ENCODE results near the gene SETD3.

SETD3 gene

GRCh38 chr14:99388286-99388685, 92.4 kb downstream of the SETD3 start:
- no peak overlapping the region for H2AK5ac ChIP-seq (ENCODE audit: low read depth, low read length)
- no peak overlapping the region for H3K9ac ChIP-seq (ENCODE audit: low read depth, low read length, poor library complexity)
- no peak overlapping the region for H4K91ac ChIP-seq (ENCODE audit: low read depth, low read length, poor library complexity)
- DNase-seq (ENCODE audit: low spot score) = no peak
- H2BK15ac ChIP-seq (ENCODE audit: low read length) = no peak overlapping the region
- H2BK5ac ChIP-seq (ENCODE audit: low read length) = no peak overlapping the region
- no peak overlapping the region for H3K14ac ChIP-seq (ENCODE audit: low read length)
- no peak overlapping the region for H3K18ac ChIP-seq (ENCODE audit: low read length)
- H3K79me1 ChIP-seq (ENCODE audit: low read depth, low read length) = no peaks in the 10 kb centered on the region
- H2BK12ac ChIP-seq (ENCODE audit: low read length) = no peak overlapping the region
- no peak overlapping the region for H3K4ac ChIP-seq (ENCODE audit: low read length)
- no peak overlapping the region for H3K4me2 ChIP-seq (ENCODE audit: insufficient read depth, low read length, poor library complexity, severe bottlenecking)
- no CpG with 5 or more reads among the region's 12 CpGs for WGBS, 2 donors (ENCODE audit: extremely low coverage in 2 of 2, insufficient read length in 2 of 2, insufficient replicate concordance in 1 of 2)
- H3K27me3 ChIP-seq (ENCODE audit: control insufficient read depth in 3 of 3, insufficient read depth in 3 of 3, low read depth in 1 of 3, low read length in 3 of 3) = no peaks in the 10 kb centered on the region
- no peak overlapping the region for H2AFZ ChIP-seq (ENCODE audit: low read length)
- H3K9me3 ChIP-seq (replicated peaks in 1 of 2; ENCODE audit: control insufficient read depth in 2 of 2, insufficient read depth in 1 of 2, low read depth in 1 of 2, low read length in 2 of 2) = peaks cover 4 to 10% of the 10 kb centered on the region in 2 donors
- H3K23ac ChIP-seq (ENCODE audit: low read depth, low read length, poor library complexity) = no peak overlapping the region
- no peak overlapping the region for H3K27ac ChIP-seq (replicated peaks; ENCODE audit: low read length)
- H3K36me3 ChIP-seq (replicated peaks in 1 of 2; ENCODE audit: control insufficient read depth in 2 of 2, insufficient read depth in 2 of 2, low read length in 2 of 2) = no peaks in the 10 kb centered on the region
- peaks cover 5% of the 10 kb centered on the region in 2 donors for H3K4me1 ChIP-seq (ENCODE audit: control insufficient read depth in 2 of 2, insufficient read depth in 1 of 2, low read depth in 1 of 2, low read length in 2 of 2)
- no peak overlapping the region for H4K8ac ChIP-seq (ENCODE audit: low read depth, low read length)
- H2BK120ac ChIP-seq (ENCODE audit: low read depth, low read length) = no peak overlapping the region
- H3K4me3 ChIP-seq (ENCODE audit: low read length in 2 of 2) = no peak overlapping the region

GRCh38 chr14:99387880-99388279, 92.8 kb downstream of the SETD3 start:
- Histone ChIP-seq H3K27me3 (ENCODE audit: control insufficient read depth in 3 of 3, insufficient read depth in 3 of 3, low read depth in 1 of 3, low read length in 3 of 3) (no peaks in the 10 kb centered on the region), H4K8ac (ENCODE audit: low read depth, low read length) (no peak overlapping the region), H3K36me3 (replicated peaks in 1 of 2; ENCODE audit: control insufficient read depth in 2 of 2, insufficient read depth in 2 of 2, low read length in 2 of 2) (no peaks in the 10 kb centered on the region), H3K27ac (replicated peaks; ENCODE audit: low read length) (no peak overlapping the region), H3K4ac (ENCODE audit: low read length) (no peak overlapping the region), H3K14ac (ENCODE audit: low read length) (no peak overlapping the region), H2AFZ (ENCODE audit: low read length) (no peak overlapping the region), H3K23ac (ENCODE audit: low read depth, low read length, poor library complexity) (no peak overlapping the region), H4K91ac (ENCODE audit: low read depth, low read length, poor library complexity) (no peak overlapping the region), H2BK12ac (ENCODE audit: low read length) (no peak overlapping the region), H3K4me3 (ENCODE audit: low read length in 2 of 2) (no peak overlapping the region), H3K4me2 (ENCODE audit: insufficient read depth, low read length, poor library complexity, severe bottlenecking) (no peak overlapping the region), H3K4me1 (ENCODE audit: control insufficient read depth in 2 of 2, insufficient read depth in 1 of 2, low read depth in 1 of 2, low read length in 2 of 2) (peaks cover 5% of the 10 kb centered on the region in 2 donors), H2BK120ac (ENCODE audit: low read depth, low read length) (no peak overlapping the region), H3K18ac (ENCODE audit: low read length) (no peak overlapping the region), H3K79me1 (ENCODE audit: low read depth, low read length) (no peaks in the 10 kb centered on the region), H3K9me3 (replicated peaks in 1 of 2; ENCODE audit: control insufficient read depth in 2 of 2, insufficient read depth in 1 of 2, low read depth in 1 of 2, low read length in 2 of 2) (peaks cover 4 to 10% of the 10 kb centered on the region in 2 donors), H3K9ac (ENCODE audit: low read depth, low read length, poor library complexity) (no peak overlapping the region), H2AK5ac (ENCODE audit: low read depth, low read length) (no peak overlapping the region), H2BK15ac (ENCODE audit: low read length) (no peak overlapping the region), H2BK5ac (ENCODE audit: low read length) (no peak overlapping the region)
- no CpG with 5 or more reads among the region's 5 CpGs for WGBS, 2 donors (ENCODE audit: extremely low coverage in 2 of 2, insufficient read length in 2 of 2, insufficient replicate concordance in 1 of 2)
- DNase-seq (ENCODE audit: low spot score) = no peak

GRCh38 chr14:99384450-99385417, 95.9 kb downstream of the SETD3 start:
- no peaks in the 10 kb centered on the region for H3K79me1 ChIP-seq (ENCODE audit: low read depth, low read length)
- no peak overlapping the region for H3K4me3 ChIP-seq (ENCODE audit: low read length in 2 of 2)

More at GRCh38 chr14:99384450-99385417, 95.9 kb downstream of the SETD3 start:
- H3K4ac ChIP-seq (ENCODE audit: low read length) = no peak overlapping the region
- H3K4me2 ChIP-seq (ENCODE audit: insufficient read depth, low read length, poor library complexity, severe bottlenecking) = no peak overlapping the region
- H3K27me3 ChIP-seq (ENCODE audit: control insufficient read depth in 3 of 3, insufficient read depth in 3 of 3, low read depth in 1 of 3, low read length in 3 of 3) = no peaks in the 10 kb centered on the region
- no peak overlapping the region for H3K23ac ChIP-seq (ENCODE audit: low read depth, low read length, poor library complexity)
- H3K9me3 ChIP-seq (replicated peaks in 1 of 2; ENCODE audit: control insufficient read depth in 2 of 2, insufficient read depth in 1 of 2, low read depth in 1 of 2, low read length in 2 of 2) = peaks cover 4 to 10% of the 10 kb centered on the region in 2 donors
- H4K8ac ChIP-seq (ENCODE audit: low read depth, low read length) = no peak overlapping the region
- H2AK5ac ChIP-seq (ENCODE audit: low read depth, low read length) = no peak overlapping the region
- H2BK12ac ChIP-seq (ENCODE audit: low read length) = no peak overlapping the region
- no peak overlapping the region for H2BK15ac ChIP-seq (ENCODE audit: low read length)
- no peak overlapping the region for H4K91ac ChIP-seq (ENCODE audit: low read depth, low read length, poor library complexity)
- H3K36me3 ChIP-seq (replicated peaks in 1 of 2; ENCODE audit: control insufficient read depth in 2 of 2, insufficient read depth in 2 of 2, low read length in 2 of 2) = no peaks in the 10 kb centered on the region
- no peak overlapping the region for H2BK5ac ChIP-seq (ENCODE audit: low read length)
- H3K27ac ChIP-seq (replicated peaks; ENCODE audit: low read length) = no peak overlapping the region
- no peak overlapping the region for H3K14ac ChIP-seq (ENCODE audit: low read length)
- H3K4me1 ChIP-seq (ENCODE audit: control insufficient read depth in 2 of 2, insufficient read depth in 1 of 2, low read depth in 1 of 2, low read length in 2 of 2) = peaks cover 5% of the 10 kb centered on the region in 2 donors
- H3K9ac ChIP-seq (ENCODE audit: low read depth, low read length, poor library complexity) = no peak overlapping the region
- H2BK120ac ChIP-seq (ENCODE audit: low read depth, low read length) = no peak overlapping the region
- peak overlapping the region; percentile 85 for H2AFZ ChIP-seq (ENCODE audit: low read length)
- no CpG with 5 or more reads among the region's 20 CpGs for WGBS, 2 donors (ENCODE audit: extremely low coverage in 2 of 2, insufficient read length in 2 of 2, insufficient replicate concordance in 1 of 2)
- no peak for DNase-seq (ENCODE audit: low spot score)
- H3K18ac ChIP-seq (ENCODE audit: low read length) = no peak overlapping the region
